HG03095 (cell line): Measurements from ENCODE around the gene PLGRKT.
A peak's percentile ranks its signal among the peaks of the same experiment; 100 is the strongest.
"Not testable (repeated sequence)": the region's sequence is repeated elsewhere in the genome, so short reads cannot be mapped to it uniquely, and the experiment has no call there.

Source experiments
- ATAC-seq: cut with Tn5 transposase; IDR thresholded peaks from one replicate; pipeline ENCODE4 v1.9.1; 2021; ENCODE audit warnings: moderate library complexity; ENCODE audit not compliant: unreplicated experiment

PLGRKT gene

GRCh38 chr9:5453004-5453403, 15.3 kb upstream of the PLGRKT start:
- no peak for ATAC-seq

GRCh38 chr9:5452286-5452609, 14.5 kb upstream of the PLGRKT start:
- ATAC-seq, result no peak

- peak; percentile 52 for ATAC-seq
These were observed 12.8 kb upstream of the PLGRKT start, which contains the start of gene CD274 for GRCh38 chr9:5450359-5451091. Gene CD274, plus strand, starts transcription at chr9:5450542. Its CDS starts 5,572 bp downstream, at chr9:5456114.

- no peak for ATAC-seq
These were observed 12.0 kb upstream of the PLGRKT start for GRCh38 chr9:5449521-5450358.

- no peak for ATAC-seq
These were observed 11.0 kb upstream of the PLGRKT start for GRCh38 chr9:5448461-5449435.

- ATAC-seq, result no peak
These were observed 10.3 kb upstream of the PLGRKT start for GRCh38 chr9:5448016-5448415.

GRCh38 chr9:5447337-5447736, 9.6 kb upstream of the PLGRKT start:
- no peak for ATAC-seq

- ATAC-seq, result no peak
These were observed 8.9 kb upstream of the PLGRKT start for GRCh38 chr9:5446451-5447236.

- no peak for ATAC-seq
These were observed 8.2 kb upstream of the PLGRKT start for GRCh38 chr9:5445886-5446285.

GRCh38 chr9:5445096-5445495, 7.4 kb upstream of the PLGRKT start:
- not testable (repeated sequence) for ATAC-seq

GRCh38 chr9:5443850-5444249, 6.1 kb upstream of the PLGRKT start:
- ATAC-seq, result no peak

- ATAC-seq, result no peak
These were observed 4.8 kb upstream of the PLGRKT start for GRCh38 chr9:5442400-5443011.

GRCh38 chr9:5441043-5441442, 3.3 kb upstream of the PLGRKT start:
- no peak for ATAC-seq

GRCh38 chr9:5440426-5440825, 2.7 kb upstream of the PLGRKT start:
- ATAC-seq, result no peak

- peak; percentile 64 for ATAC-seq
These were observed 807 bp upstream of the PLGRKT start for GRCh38 chr9:5438301-5439162.

- ATAC-seq, result no peak
These were observed 1.3 kb downstream of the PLGRKT start for GRCh38 chr9:5436441-5436840.

- no peak for ATAC-seq
These were observed 1.8 kb downstream of the PLGRKT start for GRCh38 chr9:5435912-5436311.

- not testable (repeated sequence) for ATAC-seq
These were observed 3.6 kb downstream of the PLGRKT start for GRCh38 chr9:5433841-5434810.
